Gastroesophageal sphincter (tissue), 3 donors: ENCODE results near the gene EXOSC7.

ENCODE experiments used
- EP300 ChIP-seq: sonication (generic); formaldehyde crosslinking; IDR thresholded peaks from one replicate; pipeline ENCODE4 v1.6.1; 2017; ENCODE audit warnings: antibody characterized with exemption, mild to moderate bottlenecking
- POLR2A ChIP-seq, 2 donors: fragments of 450-650 bp; IDR thresholded peaks; one replicate each; pipeline ENCODE4 v1.6.1; 2017; ENCODE audit warnings: antibody characterized with exemption in 2 of 2, mild to moderate bottlenecking in 2 of 2, moderate library complexity in 1 of 2
- TF ChIP-seq, protein P1 (sequence below), 4 experiments: fragments of 200-600 bp in 2 of 4; fragments of 450-650 bp in 2 of 4; sonication (generic) in 1 of 4; IDR thresholded peaks; one replicate each; pipeline ENCODE4 v1.5.1; 2017 to 2019; ENCODE audit warnings: antibody characterized with exemption in 4 of 4, mild to moderate bottlenecking in 2 of 4, moderate library complexity in 2 of 4

DNA sequence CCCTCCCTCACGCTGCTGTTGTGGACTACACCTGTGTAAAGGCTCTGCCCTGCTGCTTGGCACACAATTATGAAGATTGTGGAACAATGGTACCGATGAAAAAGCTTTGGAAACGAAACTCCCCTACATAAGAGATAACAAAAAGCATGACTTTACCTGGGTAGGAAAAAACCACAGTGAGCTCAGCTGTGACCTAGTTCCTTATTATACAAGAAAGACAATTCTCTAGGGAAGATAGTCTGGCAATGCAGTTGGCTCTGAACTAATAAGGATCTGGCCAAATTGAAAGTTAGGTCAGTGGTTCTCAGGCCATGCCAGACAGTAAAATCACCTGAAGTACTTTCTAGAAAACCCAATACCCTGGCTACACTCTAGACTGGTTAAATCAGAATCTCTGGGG, 66.1 kb downstream of the EXOSC7 start:
- TF ChIP-seq POLR2A (IDR thresholded peaks at IDR 0.05) (no peak), EP300 (no peak)
- TF ChIP-seq, protein P1, sequence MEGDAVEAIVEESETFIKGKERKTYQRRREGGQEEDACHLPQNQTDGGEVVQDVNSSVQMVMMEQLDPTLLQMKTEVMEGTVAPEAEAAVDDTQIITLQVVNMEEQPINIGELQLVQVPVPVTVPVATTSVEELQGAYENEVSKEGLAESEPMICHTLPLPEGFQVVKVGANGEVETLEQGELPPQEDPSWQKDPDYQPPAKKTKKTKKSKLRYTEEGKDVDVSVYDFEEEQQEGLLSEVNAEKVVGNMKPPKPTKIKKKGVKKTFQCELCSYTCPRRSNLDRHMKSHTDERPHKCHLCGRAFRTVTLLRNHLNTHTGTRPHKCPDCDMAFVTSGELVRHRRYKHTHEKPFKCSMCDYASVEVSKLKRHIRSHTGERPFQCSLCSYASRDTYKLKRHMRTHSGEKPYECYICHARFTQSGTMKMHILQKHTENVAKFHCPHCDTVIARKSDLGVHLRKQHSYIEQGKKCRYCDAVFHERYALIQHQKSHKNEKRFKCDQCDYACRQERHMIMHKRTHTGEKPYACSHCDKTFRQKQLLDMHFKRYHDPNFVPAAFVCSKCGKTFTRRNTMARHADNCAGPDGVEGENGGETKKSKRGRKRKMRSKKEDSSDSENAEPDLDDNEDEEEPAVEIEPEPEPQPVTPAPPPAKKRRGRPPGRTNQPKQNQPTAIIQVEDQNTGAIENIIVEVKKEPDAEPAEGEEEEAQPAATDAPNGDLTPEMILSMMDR (IDR thresholded peaks at IDR 0.05), result no peak
